Renal pelvis (tissue), 4 donors: Measurements from ENCODE around the gene AP2A1. TPM values are rescaled to one million over a fixed set of nuclear protein-coding genes. Genes with fewer than 3 reads are reported as not detected.

ENCODE experiments used
- DNase-seq: peaks from one replicate; pipeline ENCODE4 v3.0.0-alpha.2; 2013
- polyA plus RNA-seq, 3 donors: library from polyadenylated mRNA; unstranded; fragments of 120-200 nt; gene quantifications; one replicate each; pipeline ENCODE4 v1.2.1, GENCODE V29; 2013; ENCODE audit not compliant: insufficient read length in 3 of 3

The AP2A1 gene
- polyA plus RNA-seq, 3 donors = 58.7 to 71.5 (median 68.4) TPM

GRCh38 chr19:49836176-49837008, 69.6 kb downstream of the AP2A1 start:
- no peak for DNase-seq

GRCh38 chr19:49837009-49837310, 70.2 kb downstream of the AP2A1 start:
- no peak for DNase-seq

GRCh38 chr19:49837425-49837824, 70.6 kb downstream of the AP2A1 start:
- no peak for DNase-seq

DNA sequence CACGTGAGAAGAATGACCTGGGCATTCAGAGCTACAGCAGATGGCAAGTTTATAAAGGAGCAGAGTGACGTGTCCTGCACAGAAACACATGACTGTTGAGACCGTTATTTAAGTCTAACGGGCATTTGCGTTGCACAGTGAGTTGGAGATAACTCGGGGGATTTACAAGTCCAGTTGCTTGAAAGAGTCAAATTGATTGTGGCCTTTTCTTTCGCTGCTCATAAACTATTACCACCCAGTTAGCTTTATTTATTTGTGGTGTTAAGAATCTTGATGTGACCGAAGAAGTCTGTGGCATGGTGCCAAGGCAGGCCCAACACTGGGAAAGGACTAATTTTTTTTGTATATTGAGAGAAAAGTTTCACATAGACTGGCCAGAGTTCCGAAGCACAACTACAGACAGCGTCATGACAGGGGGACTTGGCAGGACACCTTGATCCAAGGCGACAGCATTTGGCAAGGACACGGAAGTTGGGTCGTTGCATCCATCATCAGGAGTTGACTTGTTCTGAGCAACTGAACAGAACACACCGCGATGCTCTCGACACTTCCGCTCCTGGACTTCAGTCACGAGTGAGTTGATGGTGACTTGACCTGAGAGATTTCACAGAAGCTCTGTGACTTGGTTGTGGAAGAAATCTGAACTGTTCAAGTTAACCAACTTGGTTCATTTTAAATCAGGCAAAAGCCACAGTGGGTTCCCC, 72.2 kb downstream of the AP2A1 start:
- no peak for DNase-seq

DNA sequence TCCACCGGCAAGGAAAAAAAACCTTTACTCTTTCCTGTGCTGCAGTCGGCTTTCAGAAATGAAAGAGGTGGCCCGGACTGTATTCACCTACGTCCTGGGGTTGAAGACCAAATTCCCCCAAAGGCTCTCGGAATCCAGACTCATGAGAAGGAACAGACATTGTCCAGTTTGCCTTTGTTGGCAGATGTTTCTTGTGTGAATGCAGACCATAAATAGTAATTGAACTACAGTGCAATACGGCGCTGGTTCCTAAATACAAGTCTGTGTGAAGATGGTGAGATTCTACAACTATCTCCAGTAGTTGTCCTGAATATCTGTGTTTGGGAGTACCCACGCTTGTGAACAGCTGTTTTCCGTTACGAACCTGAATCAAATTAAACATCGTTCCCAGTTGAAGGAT, 72.9 kb downstream of the AP2A1 start:
- DNase-seq = no peak

- no peak for DNase-seq
Observed at GRCh38 chr19:49840321-49840720, 73.5 kb downstream of the AP2A1 start.

- no peak for DNase-seq
Observed at GRCh38 chr19:49840736-49841249, 74.0 kb downstream of the AP2A1 start.

DNA sequence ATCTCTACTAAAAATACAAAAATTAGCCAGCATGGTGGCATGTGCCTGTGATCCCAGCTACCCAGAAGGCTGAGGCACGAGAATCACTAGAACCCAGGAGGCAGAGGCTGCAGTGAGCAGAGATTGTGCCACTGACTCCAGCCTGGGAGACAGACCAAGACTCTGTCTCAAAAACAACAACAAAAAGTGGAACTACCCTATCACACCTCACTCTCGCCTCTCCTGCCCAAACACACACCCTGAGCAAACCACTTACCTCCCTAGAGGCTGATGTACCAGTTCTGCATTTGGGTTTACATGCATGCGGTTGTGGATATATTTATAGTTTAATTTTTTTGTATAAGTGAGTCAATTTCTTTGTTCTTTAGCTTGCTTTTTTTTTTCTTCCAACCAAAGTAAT, 76.5 kb downstream of the AP2A1 start:
- DNase-seq = no peak

GRCh38 chr19:49844138-49845095, 77.6 kb downstream of the AP2A1 start:
- DNase-seq = no peak

DNA sequence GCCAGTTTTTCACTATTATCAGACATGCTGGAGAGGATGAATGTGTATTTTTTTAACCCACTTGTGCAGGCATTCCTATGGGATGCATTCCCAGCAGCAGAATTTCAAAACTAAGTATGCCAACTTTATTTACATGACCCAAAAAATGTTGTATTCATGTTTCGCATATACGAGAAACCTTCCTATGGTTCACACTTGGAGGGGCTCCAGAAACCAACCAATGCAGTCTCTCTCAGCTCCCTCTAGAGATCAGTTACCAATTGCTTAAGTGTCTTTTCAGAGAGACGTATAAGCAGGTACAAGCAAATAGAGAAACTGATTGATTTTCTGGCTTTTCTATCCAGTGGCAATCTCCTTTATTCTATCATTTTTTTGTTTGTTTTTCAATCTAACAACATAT, 78.6 kb downstream of the AP2A1 start:
- no peak for DNase-seq

DNA sequence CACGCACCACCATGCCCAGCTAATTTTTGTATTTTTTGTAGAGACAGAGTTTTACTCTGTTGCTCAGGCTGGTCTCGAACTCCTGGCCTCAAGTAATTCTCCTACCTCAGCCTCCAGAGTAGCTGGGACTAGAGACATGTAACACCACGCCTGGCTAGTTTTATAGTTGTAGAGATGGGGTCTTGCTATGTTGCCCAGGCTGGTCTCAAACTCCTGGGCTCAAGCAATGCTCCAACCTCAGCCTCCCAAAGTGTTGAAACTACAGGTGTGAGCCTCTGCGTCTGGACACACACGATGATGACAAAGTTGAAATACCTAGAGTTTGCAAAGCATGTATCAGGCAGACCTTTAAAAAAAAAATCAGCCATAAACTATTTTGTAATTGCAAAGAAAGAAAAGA, 79.6 kb downstream of the AP2A1 start:
- no peak for DNase-seq

DNA sequence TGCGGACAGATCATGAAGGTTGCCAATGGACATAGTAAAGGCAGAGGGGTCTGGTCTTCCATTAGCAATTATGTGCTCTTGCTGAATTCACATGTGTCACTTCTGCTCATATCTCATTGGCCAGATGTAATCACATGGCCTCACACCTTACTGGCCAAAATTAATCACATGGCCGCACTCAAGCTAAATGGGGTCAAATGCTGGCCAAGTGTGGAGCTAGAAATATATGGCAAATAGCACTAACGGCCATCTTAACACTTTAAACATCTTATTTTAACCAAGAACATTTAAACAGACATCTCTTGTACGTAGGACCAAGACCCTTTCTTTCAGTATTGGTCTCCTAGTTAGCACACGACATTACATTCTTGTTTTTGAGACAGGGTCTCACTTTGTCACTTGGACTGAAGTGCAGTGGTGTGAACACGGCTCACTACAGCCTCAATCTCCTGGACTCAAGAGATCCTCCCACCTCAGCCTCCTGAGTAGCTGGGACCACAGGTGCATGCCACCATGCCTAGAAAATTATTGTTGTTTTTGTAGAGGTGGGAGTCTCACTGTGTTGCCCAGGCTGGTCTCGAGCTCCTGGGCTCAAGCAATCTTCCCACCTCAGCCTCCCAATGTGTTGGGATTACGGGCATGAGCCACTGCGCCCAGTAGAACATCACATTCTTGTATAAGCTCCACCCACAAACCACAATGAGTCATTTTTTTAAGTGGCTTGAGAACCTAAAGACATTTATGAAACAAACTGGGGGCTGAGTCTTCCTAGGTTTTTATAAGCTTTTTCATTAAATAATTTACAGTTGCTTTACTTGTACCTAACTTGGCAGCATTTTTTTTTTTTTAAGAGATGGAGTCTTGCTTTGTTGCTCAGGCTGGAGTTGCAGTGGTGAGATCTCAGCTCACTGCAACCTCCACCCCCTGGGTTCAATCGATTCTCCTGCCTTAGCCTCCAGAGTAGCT, 81.2 kb downstream of the AP2A1 start:
- DNase-seq = no peak

GRCh38 chr19:49848938-49849337, 82.1 kb downstream of the AP2A1 start:
- no peak for DNase-seq

- no peak for DNase-seq
Observed at GRCh38 chr19:49849433-49850220, 82.8 kb downstream of the AP2A1 start.

- DNase-seq = no peak
Observed at GRCh38 chr19:49850221-49850486, 83.4 kb downstream of the AP2A1 start.

- peak; percentile 88 for DNase-seq
Observed at GRCh38 chr19:49850487-49851342, 83.9 kb downstream of the AP2A1 start, which contains the start of gene PTOV1. Gene PTOV1 (plus strand): TSS chr19:49851159.

DNA sequence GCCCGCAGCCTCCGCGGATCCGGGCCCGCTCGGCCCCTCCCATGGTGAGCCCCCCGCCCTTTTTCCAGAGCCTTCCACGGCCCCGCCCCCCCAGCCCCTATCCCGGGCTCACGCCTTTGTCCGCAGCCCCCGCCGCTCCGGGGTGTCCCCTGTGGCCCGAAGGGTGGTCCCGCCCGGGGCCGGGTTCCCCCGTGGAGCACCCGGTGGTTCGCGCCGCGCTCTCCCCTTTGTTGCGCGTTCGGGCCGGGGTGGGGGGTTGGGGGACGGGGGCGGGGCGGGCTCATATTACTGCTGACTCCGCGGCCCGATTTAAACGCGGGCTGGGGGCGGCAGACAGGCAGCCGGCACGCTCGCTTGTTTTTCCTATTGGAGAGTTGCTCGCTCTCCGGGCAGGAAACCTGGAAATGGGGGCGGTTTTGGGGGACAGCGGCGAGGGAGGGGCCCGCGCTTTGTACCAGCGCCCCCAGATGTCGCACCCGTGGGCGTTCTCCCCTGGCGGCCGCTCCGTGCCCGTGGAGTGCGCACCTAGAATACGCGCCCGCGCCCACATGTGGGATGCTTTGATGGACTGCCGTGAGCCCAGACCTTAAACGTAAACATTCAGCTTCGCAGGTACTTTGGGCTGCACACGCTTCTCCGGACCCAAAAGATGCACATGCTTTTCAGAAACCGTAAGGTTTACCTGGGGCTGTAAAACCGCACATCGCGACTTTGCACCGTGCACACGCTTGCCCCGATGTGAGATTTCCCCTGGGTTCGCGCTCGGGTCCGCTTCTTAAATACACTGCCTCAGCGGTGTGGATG, 84.9 kb downstream of the AP2A1 start:
- no peak for DNase-seq

DNA sequence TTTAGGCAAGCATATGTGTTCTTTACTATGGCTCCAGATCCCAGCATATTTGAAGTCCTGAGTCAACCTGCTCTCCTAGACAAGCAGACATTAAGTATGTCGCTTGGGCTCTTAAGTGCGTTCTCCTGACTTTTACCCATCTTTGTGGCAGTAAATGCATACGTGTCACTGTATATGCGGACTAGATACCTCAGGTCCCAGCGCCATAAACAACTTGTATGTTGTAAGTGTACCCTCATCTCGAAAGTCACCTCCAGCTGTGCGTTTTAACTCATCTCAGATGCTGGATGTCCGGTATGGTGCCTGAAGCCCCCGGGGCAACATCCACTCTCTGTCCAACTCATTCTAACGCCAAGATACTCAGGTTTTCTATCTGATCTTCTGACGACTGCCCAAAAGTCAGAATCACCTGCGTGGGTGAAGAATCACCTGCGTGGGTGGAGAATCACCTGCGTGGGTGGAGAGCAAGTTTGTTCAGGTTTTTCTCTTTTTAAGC, 85.9 kb downstream of the AP2A1 start:
- no peak for DNase-seq
